ENCODE measurements around the gene CYP2C18.
"Not testable (repeated sequence)": the region's sequence is repeated elsewhere in the genome, so short reads cannot be mapped to it uniquely, and the experiment has no call there.

Gene CYP2C18

DNA sequence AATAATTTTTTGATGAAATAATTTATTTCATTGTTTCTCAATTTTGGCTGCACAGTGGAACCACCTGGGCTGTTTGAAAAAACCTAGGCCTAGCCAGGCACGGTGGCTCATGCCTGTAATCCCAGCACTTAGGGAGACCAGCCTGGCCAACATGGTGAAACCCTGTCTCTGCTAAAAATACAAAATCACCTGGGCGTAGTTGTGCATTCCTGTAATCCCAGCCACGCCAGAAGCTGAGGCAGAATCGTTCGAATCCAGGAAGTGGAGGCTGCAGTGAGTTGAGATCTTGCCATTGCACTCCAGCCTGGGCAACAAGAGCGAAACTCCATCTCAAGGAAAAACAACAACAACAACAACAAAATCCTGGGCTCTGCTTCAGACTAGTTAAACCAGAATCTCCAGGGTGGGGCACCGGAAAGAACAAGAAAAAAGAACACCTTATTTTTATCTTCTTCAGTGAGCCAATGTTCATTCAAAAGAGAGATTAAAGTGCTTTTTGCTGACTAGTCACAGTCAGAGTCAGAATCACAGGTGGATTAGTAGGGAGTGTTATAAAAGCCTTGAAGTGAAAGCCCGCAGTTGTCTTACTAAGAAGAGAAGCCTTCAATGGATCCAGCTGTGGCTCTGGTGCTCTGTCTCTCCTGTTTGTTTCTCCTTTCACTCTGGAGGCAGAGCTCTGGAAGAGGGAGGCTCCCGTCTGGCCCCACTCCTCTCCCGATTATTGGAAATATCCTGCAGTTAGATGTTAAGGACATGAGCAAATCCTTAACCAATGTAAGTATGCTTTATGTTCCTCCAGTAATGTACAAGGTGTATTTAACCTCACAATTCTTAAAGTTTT is at the start of gene CYP2C18:
TSS of gene CYP2C18 (plus strand) at position 516 of the 841 bp plus-strand sequence. CDS start at position 607, 91 bp downstream.
- H3K4me1 ChIP-seq: no peaks in the 10 kb centered on the region
- H3K9ac ChIP-seq: no peak within 1 kb of the TSS
- H3K9me3 ChIP-seq (ENCODE audit: control insufficient read depth, low read length): no peaks in the 10 kb centered on the region
- H3K27me3 ChIP-seq (ENCODE audit: control insufficient read depth, insufficient read depth, low read length): no peaks in the 10 kb centered on the region
- no peak within 1 kb of the TSS for H3K4me3 ChIP-seq (ENCODE audit: low read depth, low read length)
- no peaks in the 10 kb centered on the region for H3K79me2 ChIP-seq
- H2AFZ ChIP-seq: no peak within 1 kb of the TSS
- no peak within 1 kb of the TSS for H3K27ac ChIP-seq
- TF ChIP-seq, protein P1, sequence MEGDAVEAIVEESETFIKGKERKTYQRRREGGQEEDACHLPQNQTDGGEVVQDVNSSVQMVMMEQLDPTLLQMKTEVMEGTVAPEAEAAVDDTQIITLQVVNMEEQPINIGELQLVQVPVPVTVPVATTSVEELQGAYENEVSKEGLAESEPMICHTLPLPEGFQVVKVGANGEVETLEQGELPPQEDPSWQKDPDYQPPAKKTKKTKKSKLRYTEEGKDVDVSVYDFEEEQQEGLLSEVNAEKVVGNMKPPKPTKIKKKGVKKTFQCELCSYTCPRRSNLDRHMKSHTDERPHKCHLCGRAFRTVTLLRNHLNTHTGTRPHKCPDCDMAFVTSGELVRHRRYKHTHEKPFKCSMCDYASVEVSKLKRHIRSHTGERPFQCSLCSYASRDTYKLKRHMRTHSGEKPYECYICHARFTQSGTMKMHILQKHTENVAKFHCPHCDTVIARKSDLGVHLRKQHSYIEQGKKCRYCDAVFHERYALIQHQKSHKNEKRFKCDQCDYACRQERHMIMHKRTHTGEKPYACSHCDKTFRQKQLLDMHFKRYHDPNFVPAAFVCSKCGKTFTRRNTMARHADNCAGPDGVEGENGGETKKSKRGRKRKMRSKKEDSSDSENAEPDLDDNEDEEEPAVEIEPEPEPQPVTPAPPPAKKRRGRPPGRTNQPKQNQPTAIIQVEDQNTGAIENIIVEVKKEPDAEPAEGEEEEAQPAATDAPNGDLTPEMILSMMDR (IDR thresholded peaks at IDR 0.05): no peak
- H3K36me3 ChIP-seq (ENCODE audit: control insufficient read depth, insufficient read depth, low read length): no peaks in the 10 kb centered on the region
- no peak within 1 kb of the TSS for H3K4me2 ChIP-seq (ENCODE audit: low read length)

DNA sequence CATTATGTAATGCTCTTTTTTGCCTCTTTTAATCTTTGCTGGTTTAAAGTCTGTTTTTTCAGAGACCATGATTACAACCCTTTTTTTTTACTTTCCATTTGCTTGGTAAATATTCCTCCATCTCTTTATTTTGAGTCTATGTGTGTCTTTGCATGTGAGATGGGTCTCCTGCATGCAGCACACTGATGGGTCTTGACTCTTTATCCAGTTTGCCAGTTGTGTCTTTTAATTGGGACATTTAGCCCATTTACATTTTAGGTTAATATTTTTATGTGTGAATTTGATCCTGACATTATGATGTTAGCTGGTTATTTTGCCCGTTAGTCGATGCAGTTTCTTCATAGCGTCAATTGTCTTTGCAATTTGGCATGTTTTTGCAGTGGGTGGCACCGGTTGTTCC is 45.4 kb upstream of the CYP2C18 start:
- not testable (repeated sequence) for H3K9ac ChIP-seq; H3K79me2 ChIP-seq; H2AFZ ChIP-seq; H3K4me1 ChIP-seq; H3K27me3 ChIP-seq (ENCODE audit: control insufficient read depth, insufficient read depth, low read length); H3K27ac ChIP-seq; H3K4me3 ChIP-seq (ENCODE audit: low read depth, low read length); H3K9me3 ChIP-seq (ENCODE audit: control insufficient read depth, low read length); H3K36me3 ChIP-seq (ENCODE audit: control insufficient read depth, insufficient read depth, low read length); H3K4me2 ChIP-seq (ENCODE audit: low read length)

DNA sequence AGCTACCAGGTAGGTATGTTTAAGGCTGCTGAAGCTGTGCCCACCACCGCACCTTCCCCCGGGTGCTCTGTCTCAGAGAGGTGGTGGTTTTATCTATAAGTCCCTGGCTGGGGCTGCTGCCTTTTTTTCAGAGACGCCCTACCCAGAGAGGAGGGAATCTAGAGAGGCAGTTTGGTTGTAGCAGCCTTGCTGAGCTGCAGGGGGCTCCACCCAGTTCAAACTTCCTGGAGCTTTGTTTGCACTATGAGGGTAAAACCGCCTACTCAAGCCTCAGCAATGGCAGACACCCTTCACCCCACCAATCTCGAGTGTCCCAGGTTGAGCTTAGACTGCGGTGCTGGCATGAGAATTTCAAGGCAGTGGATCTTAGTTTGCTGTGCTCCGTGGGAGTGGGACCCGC is 43.6 kb upstream of the CYP2C18 start:
- H3K27ac ChIP-seq: no peak overlapping the region
- H3K9ac ChIP-seq: no peak overlapping the region
- H3K4me1 ChIP-seq: no peaks in the 10 kb centered on the region
- H3K4me3 ChIP-seq (ENCODE audit: low read depth, low read length): no peak overlapping the region
- TF ChIP-seq, protein P1 (IDR thresholded peaks at IDR 0.05): no peak
- no peaks in the 10 kb centered on the region for H3K36me3 ChIP-seq (ENCODE audit: control insufficient read depth, insufficient read depth, low read length)
- no peaks in the 10 kb centered on the region for H3K27me3 ChIP-seq (ENCODE audit: control insufficient read depth, insufficient read depth, low read length)
- no peaks in the 10 kb centered on the region for H3K9me3 ChIP-seq (ENCODE audit: control insufficient read depth, low read length)
- H2AFZ ChIP-seq: no peak overlapping the region
- no peaks in the 10 kb centered on the region for H3K79me2 ChIP-seq
- H3K4me2 ChIP-seq (ENCODE audit: low read length): no peak overlapping the region

DNA sequence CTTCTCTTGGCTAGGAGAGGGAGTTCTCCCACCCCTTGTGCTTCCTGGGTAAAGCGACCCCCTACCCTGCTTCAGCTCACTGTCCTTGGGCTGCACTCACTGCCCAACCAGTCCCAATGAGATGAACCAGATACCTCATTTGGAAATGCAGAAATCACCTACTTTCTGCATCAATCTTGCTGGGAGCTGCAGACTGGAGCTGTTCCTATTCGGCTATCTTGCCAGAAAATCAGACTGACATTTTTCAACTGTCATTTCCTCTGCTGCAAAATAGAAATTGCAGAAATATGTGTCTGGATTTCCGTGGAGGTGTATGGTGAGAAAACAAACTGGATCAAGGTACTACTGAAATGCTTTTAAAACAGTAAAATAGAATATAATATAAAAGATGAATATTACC is 43.0 kb upstream of the CYP2C18 start:
- no peak overlapping the region for H3K4me3 ChIP-seq (ENCODE audit: low read depth, low read length)
- TF ChIP-seq, protein P1 (IDR thresholded peaks at IDR 0.05): no peak
- H3K9me3 ChIP-seq (ENCODE audit: control insufficient read depth, low read length): no peaks in the 10 kb centered on the region
- H3K9ac ChIP-seq: no peak overlapping the region
- H3K79me2 ChIP-seq: no peaks in the 10 kb centered on the region
- no peak overlapping the region for H3K27ac ChIP-seq
- H3K4me2 ChIP-seq (ENCODE audit: low read length): no peak overlapping the region
- no peaks in the 10 kb centered on the region for H3K4me1 ChIP-seq
- no peak overlapping the region for H2AFZ ChIP-seq
- H3K36me3 ChIP-seq (ENCODE audit: control insufficient read depth, insufficient read depth, low read length): no peaks in the 10 kb centered on the region
- no peaks in the 10 kb centered on the region for H3K27me3 ChIP-seq (ENCODE audit: control insufficient read depth, insufficient read depth, low read length)

DNA sequence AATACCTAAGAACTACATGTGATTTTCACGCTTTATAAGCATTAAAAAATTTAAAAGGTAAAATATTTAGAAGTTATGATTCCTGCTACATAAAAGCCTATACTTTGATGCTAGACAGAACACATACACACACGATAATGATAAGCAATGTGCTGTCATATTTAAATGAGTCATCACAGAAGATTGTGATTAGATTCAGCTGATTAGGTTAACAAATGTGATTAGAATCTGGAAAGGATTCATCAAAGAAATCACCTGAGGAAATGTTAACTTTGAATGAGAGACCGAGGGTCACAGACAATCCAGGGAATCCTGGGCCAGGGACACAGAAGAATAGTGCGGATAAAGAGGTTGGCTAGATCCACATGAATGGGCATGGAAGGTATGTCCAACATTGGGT is 42.0 kb upstream of the CYP2C18 start:
- Histone ChIP-seq H3K4me2 (ENCODE audit: low read length) (no peak overlapping the region), H3K4me1 (no peaks in the 10 kb centered on the region), H3K79me2 (no peaks in the 10 kb centered on the region), H2AFZ (no peak overlapping the region), H3K9ac (no peak overlapping the region), H3K36me3 (ENCODE audit: control insufficient read depth, insufficient read depth, low read length) (no peaks in the 10 kb centered on the region), H3K9me3 (ENCODE audit: control insufficient read depth, low read length) (no peaks in the 10 kb centered on the region), H3K4me3 (ENCODE audit: low read depth, low read length) (no peak overlapping the region), H3K27ac (no peak overlapping the region), H3K27me3 (ENCODE audit: control insufficient read depth, insufficient read depth, low read length) (no peaks in the 10 kb centered on the region)
- TF ChIP-seq, protein P1 (IDR thresholded peaks at IDR 0.05): no peak

Data from parathyroid adenoma (tissue), 2 donors.